H9 (cell line): Measurements from ENCODE around the gene ARIH1. TPM values are rescaled to one million over a fixed set of nuclear protein-coding genes. Genes with fewer than 3 reads are reported as not detected.

Experiments
- DNase-seq: peaks from one replicate; pipeline ENCODE4 v3.0.0-alpha.2; 2017
- H2AFZ ChIP-seq: one replicate; pipeline ENCODE4 v1.6.1; 2013; ENCODE audit warnings: mild to moderate bottlenecking, low read length, control low read depth, moderate library complexity
- H2AK5ac ChIP-seq: 2 replicates; pipeline ENCODE4 v1.6.1; 2013; ENCODE audit warnings: low read length, control low read depth, mixed read lengths; ENCODE audit not compliant: insufficient read length
- H2BK120ac ChIP-seq: one replicate; pipeline ENCODE4 v1.6.1; 2013; ENCODE audit warnings: low read depth, mild to moderate bottlenecking, low read length, control low read depth, inconsistent platforms; ENCODE audit not compliant: poor library complexity, severe bottlenecking
- H2BK12ac ChIP-seq: 2 replicates; pipeline ENCODE4 v1.6.1; 2013; ENCODE audit warnings: low read length, control low read depth, mixed read lengths, low read depth; ENCODE audit not compliant: insufficient read length
- H2BK15ac ChIP-seq: 2 replicates; pipeline ENCODE4 v1.6.1; 2013; ENCODE audit warnings: low read depth, low read length, control low read depth
- H2BK20ac ChIP-seq: one replicate; pipeline ENCODE4 v1.6.1; 2013; ENCODE audit warnings: low read depth, mild to moderate bottlenecking, low read length, control low read depth, inconsistent platforms; ENCODE audit not compliant: poor library complexity, severe bottlenecking
- H2BK5ac ChIP-seq: 2 replicates; pipeline ENCODE4 v1.6.1; 2013; ENCODE audit warnings: low read length, control low read depth, mixed read lengths; ENCODE audit not compliant: insufficient read length
- H3K14ac ChIP-seq: 2 replicates; pipeline ENCODE4 v1.6.1; 2013; ENCODE audit warnings: low read length, control low read depth; ENCODE audit not compliant: insufficient read depth
- H3K18ac ChIP-seq: 2 replicates; pipeline ENCODE4 v1.6.1; 2013; ENCODE audit warnings: low read depth, mild to moderate bottlenecking, mixed read lengths, low read length, control low read depth; ENCODE audit not compliant: insufficient read length
- H3K23ac ChIP-seq: 2 replicates; pipeline ENCODE4 v1.6.1; 2013; ENCODE audit warnings: low read length, control low read depth, mixed read lengths, low read depth; ENCODE audit not compliant: insufficient read length
- H3K23me2 ChIP-seq: 2 replicates; pipeline ENCODE4 v1.6.1; 2013; ENCODE audit warnings: low read depth, mild to moderate bottlenecking, mixed read lengths, low read length, control low read depth; ENCODE audit not compliant: insufficient read length, poor library complexity, severe bottlenecking
- H3K27ac ChIP-seq: 2 replicates; pipeline ENCODE4 v1.5.1; 2013; ENCODE audit warnings: low read length, control low read depth, mixed read lengths, low read depth; ENCODE audit not compliant: insufficient read length
- H3K27me3 ChIP-seq: 2 replicates; pipeline ENCODE4 v1.6.1; 2013; ENCODE audit warnings: low read length, control low read depth, inconsistent platforms; ENCODE audit not compliant: insufficient read depth
- H3K4ac ChIP-seq: 2 replicates; pipeline ENCODE4 v1.6.1; 2013; ENCODE audit warnings: low read depth, mild to moderate bottlenecking, control low read depth, inconsistent platforms, low read length, moderate library complexity
- H3K4me1 ChIP-seq: 2 replicates; pipeline ENCODE4 v1.6.1; 2013; ENCODE audit warnings: low read length, control low read depth, inconsistent platforms; ENCODE audit not compliant: insufficient read depth
- H3K4me2 ChIP-seq: 2 replicates; pipeline ENCODE4 v1.6.1; 2013; ENCODE audit warnings: low read length, control low read depth, mixed read lengths; ENCODE audit not compliant: insufficient read length, insufficient read depth
- H3K56ac ChIP-seq: 2 replicates; pipeline ENCODE4 v1.6.1; 2013; ENCODE audit warnings: low read depth, mild to moderate bottlenecking, mixed read lengths, low read length, control low read depth; ENCODE audit not compliant: insufficient read length
- H3K79me1 ChIP-seq: 2 replicates; pipeline ENCODE4 v1.6.1; 2013; ENCODE audit warnings: low read depth, mild to moderate bottlenecking, moderate library complexity, low read length, control low read depth, inconsistent platforms; ENCODE audit not compliant: insufficient read depth, poor library complexity, severe bottlenecking
- H3K79me2 ChIP-seq: 2 replicates; pipeline ENCODE4 v1.6.1; 2013; ENCODE audit warnings: low read length, control low read depth, inconsistent platforms; ENCODE audit not compliant: insufficient read depth
- H3K9ac ChIP-seq: 2 replicates; pipeline ENCODE4 v1.6.1; 2013; ENCODE audit warnings: low read length, control low read depth, mixed read lengths; ENCODE audit not compliant: insufficient read length; ENCODE audit errors: extremely low read depth
- H3K9me3 ChIP-seq: one replicate; pipeline ENCODE4 v1.6.1; 2013; ENCODE audit warnings: low read depth, low read length, inconsistent platforms; ENCODE audit not compliant: control insufficient read depth
- H3T11ph ChIP-seq: one replicate; pipeline ENCODE4 v1.6.1; 2013; ENCODE audit warnings: mild to moderate bottlenecking, low read length, control low read depth, inconsistent platforms
- H4K20me1 ChIP-seq: one replicate; pipeline ENCODE4 v1.6.1; 2013; ENCODE audit not compliant: control insufficient read depth, insufficient read length, insufficient read depth
- H4K5ac ChIP-seq: 2 replicates; pipeline ENCODE4 v1.6.1; 2013; ENCODE audit warnings: low read depth, mild to moderate bottlenecking, mixed read lengths, low read length, control low read depth; ENCODE audit not compliant: insufficient read length
- H4K8ac ChIP-seq: replicated peaks from 2 replicates; pipeline ENCODE4 v1.6.1; 2013; ENCODE audit warnings: low read length, control low read depth, mixed read lengths, low read depth; ENCODE audit not compliant: insufficient read length
- H4K91ac ChIP-seq: 2 replicates; pipeline ENCODE4 v1.6.1; 2013; ENCODE audit warnings: low read depth, mild to moderate bottlenecking, moderate library complexity, mixed read lengths, low read length, control low read depth; ENCODE audit not compliant: insufficient read length
- H3K27ac Mint-ChIP-seq, 3 experiments: 2 replicates in 2 of 3; 3 replicates in 1 of 3; pipeline ENCODE4 v1.8.0; 2020 to 2021; ENCODE audit warnings: mixed read lengths in 3 of 3, mild to moderate bottlenecking in 1 of 3, moderate library complexity in 1 of 3
- H3K27me3 Mint-ChIP-seq: 2 replicates; pipeline ENCODE4 v1.8.0; 2021; ENCODE audit warnings: low read depth, mild to moderate bottlenecking, moderate library complexity, mixed read lengths
- H3K36me3 Mint-ChIP-seq, 3 experiments: 2 replicates in 2 of 3; 3 replicates in 1 of 3; pipeline ENCODE4 v1.8.0; 2020 to 2021; ENCODE audit warnings: low read depth in 3 of 3, mixed read lengths in 3 of 3; ENCODE audit not compliant: insufficient read depth in 1 of 3
- H3K4me1 Mint-ChIP-seq, 2 experiments: 2 replicates each; pipeline ENCODE4 v1.8.0; 2020; ENCODE audit warnings: mixed read lengths in 2 of 2
- H3K4me3 Mint-ChIP-seq, 2 experiments: 2 replicates in 1 of 2; 3 replicates in 1 of 2; pipeline ENCODE4 v1.8.0; 2020 to 2021; ENCODE audit warnings: mild to moderate bottlenecking in 2 of 2, mixed read lengths in 2 of 2, moderate library complexity in 1 of 2
- H3K9me3 Mint-ChIP-seq, 2 experiments: 2 replicates in 1 of 2; 3 replicates in 1 of 2; pipeline ENCODE4 v1.8.0; 2020; ENCODE audit warnings: mild to moderate bottlenecking in 2 of 2, mixed read lengths in 2 of 2, moderate library complexity in 1 of 2
- WGBS: extraction: QIAGEN DNeasy Blood & Tissue Kit; methylation state at CpG from one replicate; pipeline ENCODE4 v1.1.7; 2013; ENCODE audit warnings: missing lambda C conversion rate, low lambda C conversion rate, mixed read lengths; ENCODE audit not compliant: insufficient read length; ENCODE audit errors: extremely low coverage; 5-methylcytosine and 5-hydroxymethylcytosine counted together
- total RNA-seq: library from RNA; stranded (reverse); gene quantifications from 2 replicates; pipeline ENCODE4 v1.2.1, GENCODE V29; 2021
- TF ChIP-seq, protein P1 (sequence below): fragments of 200-600 bp; sonication (generic); conservative IDR thresholded peaks from 3 replicates; pipeline ENCODE4 v1.8.0; 2021; ENCODE audit warnings: antibody characterized with exemption, mild to moderate bottlenecking

ARIH1 gene
- total RNA-seq, 1 experiment from 2014 or later: 158 TPM

DNA sequence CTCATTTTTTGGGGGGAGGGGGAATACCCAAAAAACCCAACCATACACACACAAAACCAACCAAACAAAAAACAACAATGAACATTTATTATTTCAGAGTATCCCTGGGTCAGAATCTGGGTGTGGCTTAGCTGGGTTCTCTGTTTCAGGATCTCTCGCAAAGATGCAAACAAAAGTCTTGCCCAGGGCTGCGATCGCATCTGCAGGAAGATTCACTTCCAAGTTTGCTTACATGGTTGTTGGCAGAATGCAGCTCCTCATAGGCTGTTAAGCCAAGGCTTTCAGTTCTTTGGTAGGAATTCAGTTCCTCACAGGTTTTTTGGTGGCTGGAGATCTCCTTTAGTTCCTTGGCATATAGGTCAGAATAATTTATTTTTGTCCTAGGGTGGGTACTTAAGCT, 13.7 kb upstream of the ARIH1 start:
- Histone ChIP-seq H2AK5ac (no peak overlapping the region), H4K20me1 (no peaks in the 10 kb centered on the region), H2BK12ac (no peak overlapping the region), H3K79me2 (no peaks in the 10 kb centered on the region), H3K18ac (no peak overlapping the region), H2BK5ac (no peak overlapping the region), H2AFZ (no peak overlapping the region), H3K23me2 (no peaks in the 10 kb centered on the region), H3K4me2 (no peak overlapping the region), H3K4me1 (no peaks in the 10 kb centered on the region), H3K9me3 (no peaks in the 10 kb centered on the region), H3K27me3 (no peaks in the 10 kb centered on the region), H3T11ph (no peak overlapping the region), H2BK15ac (no peak overlapping the region), H3K9ac (no peak overlapping the region), H3K14ac (no peak overlapping the region), H3K56ac (no peak overlapping the region), H3K23ac (no peak overlapping the region), H2BK120ac (no peak overlapping the region), H4K8ac (no peak overlapping the region), H4K91ac (no peak overlapping the region), H2BK20ac (no peak overlapping the region), H3K4ac (no peak overlapping the region), H3K79me1 (no peaks in the 10 kb centered on the region), H3K27ac (no peak overlapping the region), H4K5ac (no peak overlapping the region)
- WGBS: no CpG with 5 or more reads among the region's 3 CpGs
- H3K9me3 Mint-ChIP-seq: no peaks in the 10 kb centered on the region
- TF ChIP-seq, protein P1, sequence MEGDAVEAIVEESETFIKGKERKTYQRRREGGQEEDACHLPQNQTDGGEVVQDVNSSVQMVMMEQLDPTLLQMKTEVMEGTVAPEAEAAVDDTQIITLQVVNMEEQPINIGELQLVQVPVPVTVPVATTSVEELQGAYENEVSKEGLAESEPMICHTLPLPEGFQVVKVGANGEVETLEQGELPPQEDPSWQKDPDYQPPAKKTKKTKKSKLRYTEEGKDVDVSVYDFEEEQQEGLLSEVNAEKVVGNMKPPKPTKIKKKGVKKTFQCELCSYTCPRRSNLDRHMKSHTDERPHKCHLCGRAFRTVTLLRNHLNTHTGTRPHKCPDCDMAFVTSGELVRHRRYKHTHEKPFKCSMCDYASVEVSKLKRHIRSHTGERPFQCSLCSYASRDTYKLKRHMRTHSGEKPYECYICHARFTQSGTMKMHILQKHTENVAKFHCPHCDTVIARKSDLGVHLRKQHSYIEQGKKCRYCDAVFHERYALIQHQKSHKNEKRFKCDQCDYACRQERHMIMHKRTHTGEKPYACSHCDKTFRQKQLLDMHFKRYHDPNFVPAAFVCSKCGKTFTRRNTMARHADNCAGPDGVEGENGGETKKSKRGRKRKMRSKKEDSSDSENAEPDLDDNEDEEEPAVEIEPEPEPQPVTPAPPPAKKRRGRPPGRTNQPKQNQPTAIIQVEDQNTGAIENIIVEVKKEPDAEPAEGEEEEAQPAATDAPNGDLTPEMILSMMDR: no peak
- peaks cover 0 to 3% of the 10 kb centered on the region in 2 experiments; a peak in 1 of 4 replicates for H3K4me1 Mint-ChIP-seq
- H3K27ac Mint-ChIP-seq: no peak overlapping the region
- no peak overlapping the region for H3K4me3 Mint-ChIP-seq
- no peaks in the 10 kb centered on the region; the same call in 1 of the 2 replicates for H3K27me3 Mint-ChIP-seq
- no peak for DNase-seq
- H3K36me3 Mint-ChIP-seq: no peaks in the 10 kb centered on the region
